Spleen (tissue), 11 donors: Measurements from ENCODE around the gene ZNF652. TPM values are rescaled to one million over a fixed set of nuclear protein-coding genes. Genes with fewer than 3 reads are reported as not detected.

Source experiments
- DNase-seq: peaks from one replicate; pipeline ENCODE4 v3.0.0-alpha.2; 2020
- H3K27ac ChIP-seq, 8 donors: fragments of 200-600 bp; sonication (generic) in 7 of 8; 1 replicate in 4 of 8; 2 replicates in 4 of 8; pipeline versions ENCODE4 v1.5.0 to v1.8.0; 2016 to 2021; ENCODE audit warnings: inconsistent platforms in 4 of 8, mild to moderate bottlenecking in 4 of 8, moderate library complexity in 1 of 8
- H3K27me3 ChIP-seq, 7 donors: fragments of 200-600 bp; sonication (generic) in 6 of 7; replicated peaks in 1 of 7; 1 replicate in 4 of 7; 2 replicates in 3 of 7; pipeline versions ENCODE4 v1.5.0 to v1.8.0; 2016 to 2021; ENCODE audit warnings: inconsistent platforms in 3 of 7, mild to moderate bottlenecking in 1 of 7
- H3K36me3 ChIP-seq, 6 donors: fragments of 200-600 bp; sonication (generic) in 5 of 6; 1 replicate in 4 of 6; 2 replicates in 2 of 6; pipeline versions ENCODE4 v1.5.0 to v1.8.0; 2016 to 2021; ENCODE audit warnings: inconsistent platforms in 2 of 6
- H3K4me1 ChIP-seq, 6 donors: fragments of 200-600 bp; sonication (generic) in 5 of 6; 1 replicate in 3 of 6; 2 replicates in 3 of 6; pipeline versions ENCODE4 v1.5.0 to v1.8.0; 2016 to 2021; ENCODE audit warnings: inconsistent platforms in 3 of 6
- H3K4me3 ChIP-seq, 8 donors: fragments of 200-600 bp; sonication (generic) in 7 of 8; 1 replicate in 4 of 8; 2 replicates in 4 of 8; pipeline versions ENCODE4 v1.5.0 to v1.8.0; 2016 to 2021; ENCODE audit warnings: inconsistent platforms in 4 of 8, mild to moderate bottlenecking in 4 of 8, moderate library complexity in 2 of 8
- H3K9me3 ChIP-seq, 8 donors: fragments of 200-600 bp; sonication (generic) in 7 of 8; 1 replicate in 4 of 8; 2 replicates in 4 of 8; pipeline versions ENCODE4 v1.5.0 to v1.8.0; 2016 to 2021; ENCODE audit warnings: inconsistent platforms in 4 of 8
- POLR2A ChIP-seq, 3 donors: fragments of 450-650 bp; IDR thresholded peaks; one replicate each; pipeline ENCODE4 v1.5.1; 2017; ENCODE audit warnings: antibody characterized with exemption in 3 of 3, mild to moderate bottlenecking in 1 of 3
- POLR2AphosphoS5 ChIP-seq, 3 donors: sonication (generic); formaldehyde crosslinking; IDR thresholded peaks; one replicate each; pipeline ENCODE4 v1.5.1; 2017; ENCODE audit warnings: antibody characterized with exemption in 3 of 3
- WGBS, 5 donors: extraction: QIAGEN DNeasy Blood & Tissue Kit in 3 of 5; methylation state at CpG; one replicate each; pipeline versions ENCODE4 v1.1.5 to v1.1.7; 2013 to 2018; 5-methylcytosine and 5-hydroxymethylcytosine counted together
- intact Hi-C: fragments of 100-400 bp; cut with DNase I; formaldehyde crosslinking; loops from one replicate; pipeline ENCODE4 v1.15.0; 2023; ENCODE audit warnings: low total_unique reads
- polyA plus RNA-seq, 3 donors: library from polyadenylated mRNA; stranded (reverse); fragments of 200-250 nt; gene quantifications; one replicate each; pipeline ENCODE4 v1.2.1, GENCODE V29; 2013
- total RNA-seq, 7 donors: library from RNA; depleted of rRNA in 3 of 7; stranded (reverse); fragments of >200 nt in 3 of 7; fragmentation: NEBNext Ultra II Directional in 4 of 7; extraction: Animal tissue kit (Norgen Biotek cat#: 25700) in 4 of 7; gene quantifications; one replicate each; pipeline versions ENCODE4 v1.1.0 to v1.2.1, GENCODE V29; 2016 to 2021
- TF ChIP-seq, protein P1 (sequence below), 11 experiments: fragments of 200-600 bp in 7 of 11; fragments of 450-650 bp in 4 of 11; sonication (generic) in 4 of 11; IDR thresholded peaks in 8 of 11; conservative IDR thresholded peaks in 3 of 11; 1 replicate in 7 of 11; 2 replicates in 4 of 11; pipeline versions ENCODE4 v1.4.0 to v1.8.0; 2016 to 2021; ENCODE audit warnings: antibody characterized with exemption in 11 of 11, inconsistent platforms in 4 of 11, mild to moderate bottlenecking in 1 of 11
- donor health status: healthy with polysubstance abuse.
- donor health status: DM: no; HTN: no; CAD: no; lungs with moderate emphysema.
- donor health status: DM: no; HTN: no; CAD: no.
- donor health status: Bipolar disorder and iron deficiency.
- donor health status: healthy.
- donor health status: DM: no; HTN: no; CAD: no.
- donor health status: DM: yes; HTN: yes; CAD: no.

ZNF652 gene
- total and polyA plus RNA-seq, 10 donors, result 18.2 to 73.9 (median 52.5) TPM

DNA sequence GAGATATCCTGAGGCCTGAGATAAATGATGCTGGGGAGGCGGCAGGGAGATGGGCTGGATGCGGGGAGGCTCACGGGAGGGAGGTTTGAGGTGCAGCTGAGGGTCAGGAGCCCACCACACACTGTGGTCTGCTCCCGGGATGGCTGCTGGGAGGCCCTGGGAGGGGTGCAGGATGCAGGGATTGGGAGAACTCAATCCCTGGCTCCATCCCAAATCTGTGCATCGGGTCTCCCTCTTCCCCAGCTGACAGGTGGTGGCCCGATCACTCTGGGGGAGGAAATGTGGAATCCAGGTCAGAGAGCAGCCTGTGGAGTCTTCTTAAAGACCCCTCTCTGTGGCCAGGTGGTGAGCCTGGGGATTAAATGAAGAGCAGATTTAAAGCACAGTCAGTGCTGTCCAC lies 40.7 kb upstream of the ZNF652 start:
- H3K27me3 ChIP-seq, result no peaks in the 10 kb centered on the region
- H3K9me3 ChIP-seq, result no peaks in the 10 kb centered on the region
- intact Hi-C loops, result no loop called here
- 80 to 91% (median 85%) methylated on average over 6 of the region's 6 CpGs for WGBS, 5 donors
- TF ChIP-seq POLR2A (IDR thresholded peaks at IDR 0.05) (no peak), POLR2AphosphoS5 (IDR thresholded peaks at IDR 0.05) (peak in 1 of 3 donors; percentile 19)
- TF ChIP-seq, protein P1, sequence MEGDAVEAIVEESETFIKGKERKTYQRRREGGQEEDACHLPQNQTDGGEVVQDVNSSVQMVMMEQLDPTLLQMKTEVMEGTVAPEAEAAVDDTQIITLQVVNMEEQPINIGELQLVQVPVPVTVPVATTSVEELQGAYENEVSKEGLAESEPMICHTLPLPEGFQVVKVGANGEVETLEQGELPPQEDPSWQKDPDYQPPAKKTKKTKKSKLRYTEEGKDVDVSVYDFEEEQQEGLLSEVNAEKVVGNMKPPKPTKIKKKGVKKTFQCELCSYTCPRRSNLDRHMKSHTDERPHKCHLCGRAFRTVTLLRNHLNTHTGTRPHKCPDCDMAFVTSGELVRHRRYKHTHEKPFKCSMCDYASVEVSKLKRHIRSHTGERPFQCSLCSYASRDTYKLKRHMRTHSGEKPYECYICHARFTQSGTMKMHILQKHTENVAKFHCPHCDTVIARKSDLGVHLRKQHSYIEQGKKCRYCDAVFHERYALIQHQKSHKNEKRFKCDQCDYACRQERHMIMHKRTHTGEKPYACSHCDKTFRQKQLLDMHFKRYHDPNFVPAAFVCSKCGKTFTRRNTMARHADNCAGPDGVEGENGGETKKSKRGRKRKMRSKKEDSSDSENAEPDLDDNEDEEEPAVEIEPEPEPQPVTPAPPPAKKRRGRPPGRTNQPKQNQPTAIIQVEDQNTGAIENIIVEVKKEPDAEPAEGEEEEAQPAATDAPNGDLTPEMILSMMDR (IDR thresholded peaks at IDR 0.05 in 8 of 11, conservative IDR thresholded peaks at IDR 0.05 in 3 of 11), result no peak
- peaks cover 0 to 57% (median 44%) of the 10 kb centered on the region in 6 donors for H3K36me3 ChIP-seq
- H3K4me1 ChIP-seq, result peaks cover 0 to 42% (median 25%) of the 10 kb centered on the region in 6 donors
- H3K27ac ChIP-seq, result peak overlapping the region in 5 of 8 donors; percentile 59 to 90 (median 77)
- no peak for DNase-seq
- no peak overlapping the region for H3K4me3 ChIP-seq

DNA sequence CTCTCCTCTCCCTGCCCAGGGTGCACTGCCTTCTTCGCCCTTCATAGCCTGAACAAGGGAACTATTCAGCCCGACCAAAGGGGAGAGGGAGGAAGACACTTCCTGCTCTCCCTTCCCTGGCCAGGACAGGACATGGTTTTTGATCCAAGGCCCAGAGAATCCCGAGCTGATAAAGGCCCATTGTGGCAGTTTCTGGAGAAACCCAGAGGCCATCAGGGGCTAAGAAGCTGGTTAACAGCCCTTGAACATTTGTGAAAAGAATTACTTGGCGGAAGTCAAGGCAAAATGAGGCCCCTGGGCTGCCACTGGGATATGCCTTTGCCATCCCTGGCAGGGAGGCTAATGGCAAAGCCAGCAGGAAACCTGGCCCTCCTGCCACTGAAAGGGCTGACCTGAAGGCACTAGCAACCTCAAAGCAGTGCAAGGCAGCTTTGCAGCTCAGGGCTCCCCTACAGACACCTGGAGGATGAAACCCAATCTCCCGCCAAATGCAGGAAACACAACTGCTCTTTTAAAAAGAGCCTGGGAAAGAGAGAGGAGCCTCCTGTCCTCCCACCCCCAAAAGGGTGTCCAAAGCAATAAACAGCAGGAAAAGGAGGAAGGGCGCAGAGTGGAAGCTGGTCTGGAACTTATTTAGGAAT lies 40.0 kb upstream of the ZNF652 start:
- H3K27me3 ChIP-seq, result no peaks in the 10 kb centered on the region
- no peaks in the 10 kb centered on the region for H3K9me3 ChIP-seq
- TF ChIP-seq, protein P1 (IDR thresholded peaks at IDR 0.05 in 8 of 11, conservative IDR thresholded peaks at IDR 0.05 in 3 of 11), result no peak
- TF ChIP-seq POLR2A (IDR thresholded peaks at IDR 0.05) (no peak), POLR2AphosphoS5 (IDR thresholded peaks at IDR 0.05) (no peak)
- intact Hi-C loops, result no loop called here
- no peak for DNase-seq
- 70 to 87% (median 82%) methylated on average over 6 of the region's 6 CpGs for WGBS, 5 donors
- H3K4me3 ChIP-seq, result no peak overlapping the region
- H3K36me3 ChIP-seq, result peaks cover 0 to 50% (median 38%) of the 10 kb centered on the region in 6 donors
- H3K4me1 ChIP-seq, result peaks cover 0 to 39% (median 23%) of the 10 kb centered on the region in 6 donors
- H3K27ac ChIP-seq, result peak overlapping the region in 4 of 8 donors; percentile 73 to 90 (median 78)

DNA sequence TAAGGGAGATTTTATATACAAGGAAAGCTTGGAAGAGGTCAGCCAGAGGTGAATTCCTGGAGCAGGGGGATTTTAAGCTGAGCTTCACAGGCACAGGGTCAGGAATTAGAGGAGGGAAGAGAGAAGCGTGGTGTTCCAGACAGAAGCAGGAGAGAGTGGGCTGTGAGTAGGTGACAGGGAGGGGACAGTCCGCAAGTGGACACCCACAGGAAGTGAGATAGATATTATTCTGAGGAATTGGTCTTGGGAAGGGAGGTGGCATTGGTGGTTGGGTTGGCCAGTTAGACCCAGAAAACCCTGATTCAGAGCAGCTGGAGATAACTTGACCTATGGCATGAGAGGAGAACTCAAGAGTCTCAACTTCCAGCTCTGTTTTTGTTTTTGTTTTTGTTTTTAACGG lies 37.9 kb upstream of the ZNF652 start:
- intact Hi-C loops, result no loop called here
- no peaks in the 10 kb centered on the region for H3K9me3 ChIP-seq
- H3K36me3 ChIP-seq, result peaks cover 0 to 30% (median 17%) of the 10 kb centered on the region in 6 donors
- no peak overlapping the region for H3K27ac ChIP-seq
- no peak overlapping the region for H3K4me3 ChIP-seq
- peaks cover 0 to 36% (median 24%) of the 10 kb centered on the region in 6 donors for H3K4me1 ChIP-seq
- 73 to 86% (median 84%) methylated on average over 3 of the region's 3 CpGs for WGBS, 5 donors
- no peak for DNase-seq
- TF ChIP-seq POLR2AphosphoS5 (IDR thresholded peaks at IDR 0.05) (no peak), POLR2A (IDR thresholded peaks at IDR 0.05) (no peak)
- TF ChIP-seq, protein P1 (IDR thresholded peaks at IDR 0.05 in 8 of 11, conservative IDR thresholded peaks at IDR 0.05 in 3 of 11), result no peak
- no peaks in the 10 kb centered on the region for H3K27me3 ChIP-seq

DNA sequence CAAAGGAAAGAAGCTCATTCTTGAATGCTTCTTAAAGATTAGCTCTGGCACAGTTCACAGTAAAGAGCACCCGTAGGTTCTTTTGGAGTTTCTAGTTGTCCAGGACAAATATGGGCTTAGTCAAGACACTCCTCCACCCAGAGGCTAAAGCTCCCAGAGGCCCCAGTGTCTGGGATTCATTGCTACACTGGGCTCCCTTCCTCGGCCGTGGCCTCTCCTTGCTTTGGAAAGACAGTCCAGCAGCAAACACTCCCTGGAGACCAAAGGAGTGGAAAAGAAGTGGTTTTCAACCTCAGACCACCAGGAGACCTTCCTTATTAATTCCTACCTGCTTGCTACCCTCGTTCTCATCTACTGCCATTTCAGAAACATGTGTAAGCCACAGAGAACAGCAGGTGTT lies 35.5 kb upstream of the ZNF652 start:
- Histone ChIP-seq H3K4me1 (peaks cover 0 to 36% (median 22%) of the 10 kb centered on the region in 6 donors), H3K27ac (no peak overlapping the region), H3K36me3 (peaks cover 0 to 7% (median 0%) of the 10 kb centered on the region in 6 donors), H3K4me3 (no peak overlapping the region), H3K9me3 (no peaks in the 10 kb centered on the region), H3K27me3 (no peaks in the 10 kb centered on the region)
- intact Hi-C loops, result loop anchor here (2.0 kb wide), 1 partner anchor 83 kb away; no protein-coding TSS in a partner anchor
- TF ChIP-seq POLR2AphosphoS5 (IDR thresholded peaks at IDR 0.05), result no peak
- DNase-seq, result no peak
- 56 to 65% (median 62%) methylated on average over 4 of the region's 4 CpGs for WGBS, 5 donors
